Brain microvascular endothelial cell (primary cell): ENCODE data around the gene NTM.

Source experiments
- DNase-seq: peaks from one replicate; pipeline ENCODE4 v3.0.0-alpha.2; 2020
- H3K27ac ChIP-seq: fragments of 250-450 bp; sonication (Bioruptor Pico); 2 replicates; pipeline ENCODE4 v1.5.1; 2020; ENCODE audit warnings: mild to moderate bottlenecking, moderate library complexity
- H3K27me3 ChIP-seq: fragments of 250-450 bp; sonication (Bioruptor Pico); replicated peaks from 2 replicates; pipeline ENCODE4 v1.5.1; 2020; ENCODE audit warnings: mild to moderate bottlenecking
- H3K36me3 ChIP-seq: fragments of 250-450 bp; sonication (Bioruptor Pico); replicated peaks from 2 replicates; pipeline ENCODE4 v1.5.1; 2020; ENCODE audit warnings: mild to moderate bottlenecking
- H3K4me3 ChIP-seq: 2 replicates; pipeline ENCODE4 v1.5.1; 2011; ENCODE audit warnings: low read depth, mild to moderate bottlenecking, control low read depth, low read length, moderate library complexity
- CTCF ChIP-seq: IDR thresholded peaks from 2 replicates; pipeline ENCODE4 v1.5.1; 2011; ENCODE audit warnings: low read depth, mild to moderate bottlenecking, moderate library complexity, low read length, control low read depth, inconsistent platforms; ENCODE audit errors: missing control alignments
- in situ Hi-C: cut with HindIII; loops from 2 replicates; pipeline ENCODE4 v1.10.0; 2017; ENCODE audit warnings: low sequenced_read_pairs, low pct_ligation_motif_present

Gene NTM

GRCh38 chr11:131350872-131351271, 19.5 kb upstream of the NTM start:
- DNase-seq = no peak
- H3K4me3 ChIP-seq = no peak overlapping the region
- H3K27ac ChIP-seq = no peak overlapping the region
- H3K27me3 ChIP-seq = no peaks in the 10 kb centered on the region
- in situ Hi-C loops = no loop called here
- H3K36me3 ChIP-seq = no peaks in the 10 kb centered on the region
- no peak for TF ChIP-seq CTCF

- no peaks in the 10 kb centered on the region for H3K36me3 ChIP-seq
- H3K27ac ChIP-seq = no peak overlapping the region
- in situ Hi-C loops = no loop called here
- H3K27me3 ChIP-seq = no peaks in the 10 kb centered on the region
- TF ChIP-seq CTCF = no peak
- no peak for DNase-seq
- H3K4me3 ChIP-seq = no peak overlapping the region
Measured at GRCh38 chr11:131351848-131352247, 18.6 kb upstream of the NTM start.

- H3K36me3 ChIP-seq = no peaks in the 10 kb centered on the region
- no peak overlapping the region for H3K4me3 ChIP-seq
- in situ Hi-C loops = no loop called here
- TF ChIP-seq CTCF = no peak
- H3K27me3 ChIP-seq = no peaks in the 10 kb centered on the region
- no peak for DNase-seq
- no peak overlapping the region for H3K27ac ChIP-seq
Measured at GRCh38 chr11:131353766-131354165, 16.6 kb upstream of the NTM start.

- Histone ChIP-seq H3K27me3 (no peaks in the 10 kb centered on the region), H3K4me3 (no peak overlapping the region), H3K36me3 (no peaks in the 10 kb centered on the region), H3K27ac (no peak overlapping the region)
- DNase-seq = no peak
- in situ Hi-C loops = no loop called here
- TF ChIP-seq CTCF = no peak
Measured at GRCh38 chr11:131354251-131354701, 16.1 kb upstream of the NTM start.

- H3K4me3 ChIP-seq = no peak overlapping the region
- H3K27me3 ChIP-seq = no peaks in the 10 kb centered on the region
- TF ChIP-seq CTCF = no peak
- H3K36me3 ChIP-seq = no peaks in the 10 kb centered on the region
- no peak overlapping the region for H3K27ac ChIP-seq
- peak; percentile 52 for DNase-seq
- in situ Hi-C loops = no loop called here
Measured at GRCh38 chr11:131356206-131356605, 14.2 kb upstream of the NTM start.

- Histone ChIP-seq H3K27me3 (no peaks in the 10 kb centered on the region), H3K36me3 (no peaks in the 10 kb centered on the region), H3K4me3 (no peak overlapping the region), H3K27ac (no peak overlapping the region)
- in situ Hi-C loops = no loop called here
- DNase-seq = no peak
- TF ChIP-seq CTCF = no peak
Measured at GRCh38 chr11:131365329-131365930, 5.0 kb upstream of the NTM start.
